ENCODE data around the gene PM20D1. TPM values are rescaled to one million over a fixed set of nuclear protein-coding genes. Genes with fewer than 3 reads are reported as not detected.

The PM20D1 gene
- total RNA-seq, 1 experiment from 2014 or later: 0.26 TPM

DNA sequence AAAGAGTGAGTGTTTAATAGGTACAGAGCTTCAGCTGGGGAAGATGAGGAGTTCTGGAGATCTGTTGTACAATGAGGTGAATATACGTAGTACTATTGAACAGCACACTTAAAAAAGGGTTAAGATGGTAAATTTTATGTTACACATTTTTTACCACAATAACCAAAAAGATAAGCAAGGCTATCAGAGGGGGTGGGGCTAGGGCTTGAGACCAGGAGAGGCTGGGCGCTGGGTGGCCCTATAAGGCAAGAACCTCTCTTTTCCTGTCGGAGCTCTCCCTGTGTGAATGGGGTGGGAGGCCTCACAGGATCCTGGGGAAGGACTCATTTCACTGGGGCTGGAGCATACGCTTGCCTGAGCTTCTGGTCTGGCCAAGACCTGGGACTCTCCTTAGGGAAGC, 45.9 kb downstream of the PM20D1 start:
- intact Hi-C loops (cut with micrococcal nuclease; ENCODE audit: unreplicated experiment): no loop called here
- CTCF ChIA-PET: interaction anchor here (0.6 to 1.1 kb wide), 2 partner anchors 88 to 173 kb away, joined by 3 to 5 read pairs; no protein-coding TSS in a partner anchor
- peaks cover 6% of the 10 kb centered on the region for H3K36me3 Mint-ChIP-seq (ENCODE audit: insufficient read depth, unreplicated experiment)
- H3K27ac Mint-ChIP-seq (ENCODE audit: unreplicated experiment): no peak overlapping the region
- H3K27me3 Mint-ChIP-seq (ENCODE audit: unreplicated experiment): no peaks in the 10 kb centered on the region
- BruUV-seq (replicated peaks): no TSS peak
- no peak overlapping the region for H3K4me3 Mint-ChIP-seq (ENCODE audit: low read depth, unreplicated experiment)
- H3K4me1 Mint-ChIP-seq (ENCODE audit: low read depth, unreplicated experiment): peaks cover 16% of the 10 kb centered on the region
- no peak for TF ChIP-seq CTCF (IDR thresholded peaks at IDR 0.05; ENCODE audit: unreplicated experiment)
- H3K9me3 Mint-ChIP-seq (ENCODE audit: low read depth, unreplicated experiment): no peaks in the 10 kb centered on the region
- no peak for DNase-seq

GRCh38 chr1:205802060-205802459, 47.9 kb downstream of the PM20D1 start:
- no TSS peak for BruUV-seq (replicated peaks)
- H3K4me3 Mint-ChIP-seq (ENCODE audit: low read depth, unreplicated experiment): no peak overlapping the region
- peaks cover 3% of the 10 kb centered on the region for H3K36me3 Mint-ChIP-seq (ENCODE audit: insufficient read depth, unreplicated experiment)
- H3K27me3 Mint-ChIP-seq (ENCODE audit: unreplicated experiment): no peaks in the 10 kb centered on the region
- CTCF ChIA-PET: no interaction called here
- intact Hi-C loops (cut with micrococcal nuclease; ENCODE audit: unreplicated experiment): no loop called here
- peaks cover 16% of the 10 kb centered on the region for H3K4me1 Mint-ChIP-seq (ENCODE audit: low read depth, unreplicated experiment)
- no peak for TF ChIP-seq CTCF (IDR thresholded peaks at IDR 0.05; ENCODE audit: unreplicated experiment)
- H3K27ac Mint-ChIP-seq (ENCODE audit: unreplicated experiment): no peak overlapping the region
- no peak for DNase-seq
- no peaks in the 10 kb centered on the region for H3K9me3 Mint-ChIP-seq (ENCODE audit: low read depth, unreplicated experiment)

DNA sequence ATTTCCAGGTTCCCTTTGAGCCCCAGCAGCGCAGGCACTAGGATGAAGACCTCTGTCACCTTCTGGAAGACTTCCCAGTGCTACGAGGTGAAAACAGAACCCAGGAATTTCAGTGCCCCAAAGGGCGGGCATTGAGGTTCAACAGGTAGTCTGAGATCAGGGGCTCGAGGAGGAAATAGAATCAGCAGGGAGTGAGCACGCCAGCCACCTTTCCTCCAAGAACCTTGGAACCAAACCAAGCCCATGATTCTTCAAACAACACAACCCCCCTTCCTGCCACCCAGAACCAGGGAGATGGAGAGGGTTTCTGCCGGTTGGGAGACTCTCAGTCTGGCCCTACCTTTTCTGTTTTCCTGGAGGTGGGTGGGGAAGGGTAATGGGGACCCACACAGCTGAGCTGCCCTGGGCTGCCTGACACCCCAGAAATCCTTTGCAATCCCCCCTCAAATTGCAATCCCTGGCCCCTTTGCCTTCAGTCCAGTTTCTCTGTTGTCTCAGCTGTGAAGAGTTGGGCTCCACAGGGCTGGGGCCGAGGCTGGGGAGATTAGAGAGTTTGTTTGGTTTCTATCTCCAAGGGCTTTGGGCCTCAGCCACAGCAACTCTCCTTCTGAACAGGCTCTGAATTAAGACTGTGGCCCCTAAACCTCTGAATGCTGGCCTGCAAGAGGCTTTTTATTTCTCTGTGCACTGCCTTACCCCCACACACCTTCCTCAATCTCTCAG, 48.8 kb downstream of the PM20D1 start:
- DNase-seq: no peak
- Mint-ChIP-seq H3K4me3 (ENCODE audit: low read depth, unreplicated experiment) (no peak overlapping the region), H3K27ac (ENCODE audit: unreplicated experiment) (no peak overlapping the region), H3K36me3 (ENCODE audit: insufficient read depth, unreplicated experiment) (no peaks in the 10 kb centered on the region), H3K9me3 (ENCODE audit: low read depth, unreplicated experiment) (no peaks in the 10 kb centered on the region), H3K4me1 (ENCODE audit: low read depth, unreplicated experiment) (peaks cover 16% of the 10 kb centered on the region), H3K27me3 (ENCODE audit: unreplicated experiment) (no peaks in the 10 kb centered on the region)
- intact Hi-C loops (cut with micrococcal nuclease; ENCODE audit: unreplicated experiment): no loop called here
- no peak for TF ChIP-seq CTCF (IDR thresholded peaks at IDR 0.05; ENCODE audit: unreplicated experiment)
- BruUV-seq (replicated peaks): no TSS peak
- CTCF ChIA-PET: no interaction called here

DNA sequence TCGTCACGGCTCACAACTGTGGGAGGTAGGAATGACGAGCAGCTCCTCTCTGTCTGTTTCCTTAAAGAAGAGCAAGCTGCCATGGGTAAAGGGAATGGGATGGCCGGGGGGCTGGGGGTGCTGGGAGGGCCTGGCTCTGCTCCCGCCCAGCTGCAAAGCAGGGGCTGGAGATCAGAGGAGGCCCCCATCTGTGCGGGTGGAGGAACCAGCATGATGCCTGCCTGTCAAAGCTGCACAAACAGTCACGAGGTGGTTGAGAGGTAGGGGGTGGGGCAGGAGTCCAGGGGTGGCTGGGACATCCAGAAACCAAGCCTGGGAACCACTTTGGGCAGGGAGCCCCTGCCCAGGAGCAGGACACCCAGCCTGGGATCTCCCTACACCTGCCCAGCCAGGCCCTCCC, 49.5 kb downstream of the PM20D1 start:
- H3K36me3 Mint-ChIP-seq (ENCODE audit: insufficient read depth, unreplicated experiment): no peaks in the 10 kb centered on the region
- BruUV-seq (replicated peaks): no TSS peak
- H3K4me3 Mint-ChIP-seq (ENCODE audit: low read depth, unreplicated experiment): no peak overlapping the region
- H3K27me3 Mint-ChIP-seq (ENCODE audit: unreplicated experiment): no peaks in the 10 kb centered on the region
- H3K4me1 Mint-ChIP-seq (ENCODE audit: low read depth, unreplicated experiment): peaks cover 9% of the 10 kb centered on the region
- no peak for TF ChIP-seq CTCF (IDR thresholded peaks at IDR 0.05; ENCODE audit: unreplicated experiment)
- no peaks in the 10 kb centered on the region for H3K9me3 Mint-ChIP-seq (ENCODE audit: low read depth, unreplicated experiment)
- DNase-seq: no peak
- CTCF ChIA-PET: no interaction called here
- H3K27ac Mint-ChIP-seq (ENCODE audit: unreplicated experiment): no peak overlapping the region
- intact Hi-C loops (cut with micrococcal nuclease; ENCODE audit: unreplicated experiment): no loop called here

Data from Calu3 (cell line).